RWPE2 (cell line): ENCODE measurements around the gene SLC7A7.

Source experiments
- ATAC-seq: fragments of 200-7000 bp; cut with Tn5 transposase; 3 replicates; pipeline ENCODE4 v1.9.1; 2021; ENCODE audit warnings: low read depth
- DNase-seq: peaks from one replicate; pipeline ENCODE4 v3.0.0-alpha.2; 2020; ENCODE audit warnings: low spot score
- H3K27ac ChIP-seq: fragments of 450-650 bp; 2 replicates; pipeline ENCODE4 v1.5.1; 2017; ENCODE audit warnings: mild to moderate bottlenecking; ENCODE audit not compliant: poor library complexity, severe bottlenecking
- H3K27me3 ChIP-seq: fragments of 250-450 bp; sonication (Bioruptor Pico); 2 replicates; pipeline ENCODE4 v1.5.1; 2021; ENCODE audit warnings: mild to moderate bottlenecking, moderate library complexity; ENCODE audit not compliant: insufficient read depth, poor library complexity, severe bottlenecking
- H3K36me3 ChIP-seq: fragments of 250-450 bp; sonication (Bioruptor Pico); 2 replicates; pipeline ENCODE4 v1.5.1; 2020; ENCODE audit warnings: low read depth, mild to moderate bottlenecking, moderate library complexity
- H3K4me1 ChIP-seq: fragments of 250-450 bp; sonication (Bioruptor Pico); 2 replicates; pipeline ENCODE4 v1.5.1; 2021; ENCODE audit warnings: mild to moderate bottlenecking, moderate library complexity; ENCODE audit not compliant: insufficient read depth, poor library complexity, severe bottlenecking
- H3K4me3 ChIP-seq: fragments of 250-450 bp; sonication (Bioruptor Pico); 2 replicates; pipeline ENCODE4 v1.5.1; 2021; ENCODE audit warnings: mild to moderate bottlenecking, moderate library complexity; ENCODE audit not compliant: severe bottlenecking
- H3K9me3 ChIP-seq: fragments of 250-450 bp; sonication (Bioruptor Pico); 2 replicates; pipeline ENCODE4 v1.5.1; 2021; ENCODE audit warnings: mild to moderate bottlenecking, moderate library complexity; ENCODE audit not compliant: severe bottlenecking
- TF ChIP-seq, protein P1 (sequence below): fragments of 450-650 bp; IDR thresholded peaks from one replicate; pipeline ENCODE4 v1.5.1; 2017; ENCODE audit warnings: mild to moderate bottlenecking, moderate library complexity; ENCODE audit not compliant: poor library complexity, severe bottlenecking

The SLC7A7 gene

DNA sequence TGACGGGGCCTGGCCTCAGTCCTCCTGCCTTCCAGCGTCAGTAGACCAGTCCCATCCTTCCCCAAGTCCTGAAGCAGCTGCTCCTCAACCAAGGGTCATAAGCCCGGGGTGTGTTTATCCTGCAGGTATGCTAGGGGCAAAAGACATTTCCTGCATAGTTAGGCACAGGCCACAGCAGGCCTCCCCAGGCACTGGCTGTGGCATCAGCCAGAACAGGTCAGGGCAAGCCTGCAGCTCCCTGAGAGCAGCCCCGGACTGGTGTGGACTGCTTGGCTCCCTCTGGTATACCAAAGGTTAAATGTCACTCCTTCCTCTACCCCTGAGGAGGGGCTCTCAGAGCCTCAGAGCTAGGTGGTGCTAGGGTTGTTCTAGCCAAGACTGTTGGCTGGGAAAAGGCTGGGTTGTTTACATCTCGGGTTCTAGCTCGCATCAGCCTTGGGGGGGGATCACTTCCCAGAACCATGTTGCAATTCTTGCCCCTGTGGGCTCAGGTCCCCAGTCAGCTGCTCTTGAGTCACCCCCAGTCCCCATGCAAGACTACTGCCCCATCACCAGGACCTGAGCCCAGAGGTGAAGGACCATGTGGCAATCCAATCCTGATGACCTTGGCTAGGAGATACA lies 24.0 kb upstream of the SLC7A7 start:
- DNase-seq: peak; percentile 94
- Histone ChIP-seq H3K36me3 (peaks cover 77% of the 10 kb centered on the region), H3K4me3 (peak overlapping the region; percentile 93), H3K9me3 (no peaks in the 10 kb centered on the region), H3K4me1 (peaks cover 23% of the 10 kb centered on the region), H3K27ac (peak overlapping the region; percentile 98), H3K27me3 (no peaks in the 10 kb centered on the region)
- TF ChIP-seq, protein P1, sequence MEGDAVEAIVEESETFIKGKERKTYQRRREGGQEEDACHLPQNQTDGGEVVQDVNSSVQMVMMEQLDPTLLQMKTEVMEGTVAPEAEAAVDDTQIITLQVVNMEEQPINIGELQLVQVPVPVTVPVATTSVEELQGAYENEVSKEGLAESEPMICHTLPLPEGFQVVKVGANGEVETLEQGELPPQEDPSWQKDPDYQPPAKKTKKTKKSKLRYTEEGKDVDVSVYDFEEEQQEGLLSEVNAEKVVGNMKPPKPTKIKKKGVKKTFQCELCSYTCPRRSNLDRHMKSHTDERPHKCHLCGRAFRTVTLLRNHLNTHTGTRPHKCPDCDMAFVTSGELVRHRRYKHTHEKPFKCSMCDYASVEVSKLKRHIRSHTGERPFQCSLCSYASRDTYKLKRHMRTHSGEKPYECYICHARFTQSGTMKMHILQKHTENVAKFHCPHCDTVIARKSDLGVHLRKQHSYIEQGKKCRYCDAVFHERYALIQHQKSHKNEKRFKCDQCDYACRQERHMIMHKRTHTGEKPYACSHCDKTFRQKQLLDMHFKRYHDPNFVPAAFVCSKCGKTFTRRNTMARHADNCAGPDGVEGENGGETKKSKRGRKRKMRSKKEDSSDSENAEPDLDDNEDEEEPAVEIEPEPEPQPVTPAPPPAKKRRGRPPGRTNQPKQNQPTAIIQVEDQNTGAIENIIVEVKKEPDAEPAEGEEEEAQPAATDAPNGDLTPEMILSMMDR: no peak
- ATAC-seq: peak; percentile 82

DNA sequence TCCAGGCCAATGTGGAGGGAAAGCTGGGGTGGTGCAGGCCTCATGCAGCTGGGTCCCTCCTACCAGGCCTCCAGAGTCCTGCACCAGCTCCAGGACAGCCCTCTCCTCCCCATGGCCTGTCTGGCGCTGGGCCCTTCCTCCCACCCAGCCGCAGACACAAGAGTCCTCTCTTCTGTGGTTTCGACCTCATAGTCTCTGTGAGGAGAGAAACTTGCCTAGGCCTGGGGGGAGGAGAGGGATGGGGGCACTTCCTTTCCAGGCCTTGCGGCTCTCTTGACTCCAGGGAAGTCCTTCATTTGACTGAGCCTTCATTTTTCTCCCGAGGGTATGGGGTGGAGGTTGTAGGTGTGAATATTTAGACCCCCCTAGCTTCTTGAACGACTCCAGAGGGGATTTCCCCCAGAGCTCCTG lies 23.4 kb upstream of the SLC7A7 start:
- DNase-seq: no peak
- peak; percentile 8 for ATAC-seq
- H3K27ac ChIP-seq: peak overlapping the region; percentile 98
- TF ChIP-seq, protein P1: no peak
- H3K4me3 ChIP-seq: peak overlapping the region; percentile 93
- H3K9me3 ChIP-seq: no peaks in the 10 kb centered on the region
- no peaks in the 10 kb centered on the region for H3K27me3 ChIP-seq
- H3K36me3 ChIP-seq: peaks cover 77% of the 10 kb centered on the region
- H3K4me1 ChIP-seq: peaks cover 23% of the 10 kb centered on the region

DNA sequence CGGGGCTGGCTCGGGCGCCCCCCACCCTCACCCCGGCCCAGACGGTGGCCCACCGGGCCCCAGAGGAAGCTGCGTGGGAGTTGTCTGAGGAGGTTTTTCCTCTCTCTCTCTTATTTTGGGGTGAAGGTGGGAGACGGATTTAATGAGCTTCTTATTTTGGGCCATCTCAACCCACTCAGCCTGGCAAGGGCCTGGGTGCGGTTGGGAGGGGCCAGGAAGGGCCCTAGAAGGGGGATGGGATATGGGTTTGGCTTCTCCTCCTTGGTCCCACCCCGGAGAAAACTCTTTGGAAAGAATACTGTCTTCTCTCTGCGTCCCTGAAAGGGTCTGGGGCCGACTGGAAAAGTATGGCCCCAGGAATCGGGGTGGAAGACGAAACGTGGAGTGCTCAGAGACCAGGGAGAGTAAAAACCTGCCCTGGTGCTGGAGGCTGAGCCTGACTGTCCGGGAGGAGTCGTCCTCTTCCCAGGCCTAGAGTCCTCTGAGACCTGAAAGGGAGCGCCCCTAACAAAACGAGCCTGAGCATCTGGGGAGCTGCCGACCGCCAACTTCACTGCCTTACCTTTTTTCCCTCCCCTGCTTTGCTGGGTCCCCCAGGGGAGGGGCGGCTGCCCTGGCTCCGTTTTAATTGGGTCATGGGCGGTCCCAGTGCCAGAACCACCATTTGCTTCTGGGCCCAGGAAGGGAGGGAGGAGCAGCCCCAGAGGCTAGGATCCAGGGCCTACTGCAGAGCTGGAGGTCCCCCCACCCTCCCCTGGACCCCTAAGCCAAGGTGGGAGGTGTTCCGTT lies 22.7 kb upstream of the SLC7A7 start:
- Histone ChIP-seq H3K4me3 (peak overlapping the region; percentile 93), H3K27ac (peak overlapping the region; percentile 98), H3K27me3 (no peaks in the 10 kb centered on the region), H3K36me3 (peaks cover 77% of the 10 kb centered on the region), H3K9me3 (no peaks in the 10 kb centered on the region), H3K4me1 (peaks cover 23% of the 10 kb centered on the region)
- ATAC-seq: peak; percentile 29
- DNase-seq: no peak
- TF ChIP-seq, protein P1: no peak

DNA sequence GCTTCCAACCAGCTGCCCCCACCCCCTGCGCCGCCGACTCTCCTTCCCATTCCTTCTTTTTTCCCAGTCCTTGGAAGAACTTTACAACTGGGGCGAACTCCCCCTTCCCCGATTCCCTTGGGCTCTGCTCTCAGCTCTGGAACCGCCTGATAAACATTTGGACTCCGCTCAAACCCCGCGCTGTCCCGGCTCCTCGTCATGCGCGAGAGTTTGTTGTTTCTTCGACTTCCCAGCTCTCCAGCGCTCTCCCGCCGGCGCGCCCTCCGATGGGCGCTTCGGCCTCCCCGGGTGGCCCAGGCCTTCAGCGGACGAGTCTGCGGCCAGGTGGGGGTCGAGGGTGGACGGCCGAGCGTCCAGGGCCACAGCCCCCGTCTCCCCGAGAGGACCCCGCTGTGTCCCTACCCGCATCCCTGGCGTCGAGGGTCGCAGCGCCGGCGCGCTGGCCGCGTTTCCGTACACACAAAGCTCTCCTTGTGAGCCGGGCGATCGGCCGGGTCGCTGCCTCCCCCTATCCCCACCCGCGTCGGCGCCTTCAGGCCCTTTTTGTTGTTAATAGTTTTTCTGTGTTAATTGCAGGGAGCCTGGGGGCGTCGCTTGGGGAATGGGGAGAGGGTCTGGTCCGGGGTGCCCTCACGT lies 22.0 kb upstream of the SLC7A7 start:
- ATAC-seq: 0 out of 3 replicates have a peak, but pooled peaks have one; percentile 3

More for the DNA sequence above, 22.0 kb upstream of the SLC7A7 start:
- H3K36me3 ChIP-seq: peaks cover 77% of the 10 kb centered on the region
- H3K4me1 ChIP-seq: peaks cover 23% of the 10 kb centered on the region
- TF ChIP-seq, protein P1: no peak
- H3K4me3 ChIP-seq: peak overlapping the region; percentile 93
- peak overlapping the region; percentile 98 for H3K27ac ChIP-seq
- DNase-seq: no peak
- no peaks in the 10 kb centered on the region for H3K27me3 ChIP-seq
- no peaks in the 10 kb centered on the region for H3K9me3 ChIP-seq
